ENCODE measurements around the gene DCTN4. TPM values are rescaled to one million over a fixed set of nuclear protein-coding genes. Genes with fewer than 3 reads are reported as not detected.

DCTN4 gene
- total RNA-seq, 1 experiment from 2014 or later, result 40.5 TPM

DNA sequence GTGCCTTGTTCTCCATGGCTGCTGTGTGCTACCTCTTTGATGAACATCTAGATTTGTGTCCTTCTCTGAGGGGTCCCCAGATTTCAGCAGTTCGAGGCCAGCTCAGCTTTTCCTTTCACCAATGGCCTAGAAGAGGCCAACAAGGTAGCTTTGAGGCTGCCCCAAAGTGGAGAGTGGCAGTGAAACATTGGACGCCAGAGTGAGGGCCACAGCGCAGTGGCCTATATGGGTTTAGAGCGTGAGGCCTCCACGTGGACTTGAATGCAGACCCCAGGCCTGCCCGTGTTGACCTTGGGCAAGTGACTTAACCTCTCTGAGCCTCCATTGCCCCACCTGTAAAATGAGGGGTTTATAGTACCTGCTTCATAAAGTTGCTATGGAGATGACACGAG, 85.9 kb downstream of the DCTN4 start:
- Histone ChIP-seq H3K79me2 (ENCODE audit: low read length) (no peaks in the 10 kb centered on the region), H3K27ac (ENCODE audit: low read length) (no peak overlapping the region), H4K20me1 (ENCODE audit: low read length) (no peaks in the 10 kb centered on the region), H3K4me2 (ENCODE audit: low read length) (peak overlapping the region; percentile 42), H3K4me1 (ENCODE audit: insufficient read depth, low read length) (peaks cover 11% of the 10 kb centered on the region; the same call in 1 of the 2 replicates), H3K4me3 (ENCODE audit: low read length) (peak overlapping the region; percentile 40; the same call in 1 of the 2 replicates), H2AFZ (ENCODE audit: low read length) (peak overlapping the region; percentile 56), H3K9ac (ENCODE audit: low read length) (no peak overlapping the region), H3F3A (ENCODE audit: low read length, unreplicated experiment) (no peaks in the 10 kb centered on the region), H3K27me3 (ENCODE audit: low read length) (no peaks in the 10 kb centered on the region), H3K9me3 (ENCODE audit: low read length) (no peaks in the 10 kb centered on the region), H3K9me2 (replicated peaks; ENCODE audit: low read length) (no peaks in the 10 kb centered on the region), H3K36me3 (ENCODE audit: low read depth, low read length) (no peaks in the 10 kb centered on the region)
- BruUV-seq (replicated peaks), result no TSS peak
- ChIA-PET POLR2A (ENCODE audit: unreplicated experiment) (no interaction called here), CTCF (no interaction called here)
- TF ChIP-seq EZH2phosphoT487 (IDR thresholded peaks at IDR 0.05; ENCODE audit: borderline replicate concordance, low read length), result no peak
- TF ChIP-seq CTCF (conservative IDR thresholded peaks at IDR 0.05; ENCODE audit: low read depth, low read length), result no peak
- TF ChIP-seq EZH2 (IDR thresholded peaks at IDR 0.05; ENCODE audit: low read length, unreplicated experiment), result no peak
- DNase-seq (no peak), ATAC-seq (no peak)
- intact Hi-C loops (cut with micrococcal nuclease), result no loop called here

GRCh38 chr5:150672237-150672883, 86.5 kb downstream of the DCTN4 start:
- Histone ChIP-seq H3K9me3 (ENCODE audit: low read length) (no peaks in the 10 kb centered on the region), H3K36me3 (ENCODE audit: low read depth, low read length) (no peaks in the 10 kb centered on the region), H3F3A (ENCODE audit: low read length, unreplicated experiment) (no peaks in the 10 kb centered on the region), H3K4me1 (ENCODE audit: insufficient read depth, low read length) (peaks cover 11% of the 10 kb centered on the region; the same call in 1 of the 2 replicates), H3K27me3 (ENCODE audit: low read length) (no peaks in the 10 kb centered on the region), H3K4me3 (ENCODE audit: low read length) (peak overlapping the region; percentile 40; the same call in 1 of the 2 replicates), H4K20me1 (ENCODE audit: low read length) (no peaks in the 10 kb centered on the region), H3K79me2 (ENCODE audit: low read length) (no peaks in the 10 kb centered on the region), H3K27ac (ENCODE audit: low read length) (no peak overlapping the region), H2AFZ (ENCODE audit: low read length) (peak overlapping the region; percentile 56), H3K9ac (ENCODE audit: low read length) (no peak overlapping the region), H3K4me2 (ENCODE audit: low read length) (peak overlapping the region; percentile 42), H3K9me2 (replicated peaks; ENCODE audit: low read length) (no peaks in the 10 kb centered on the region)
- ChIA-PET CTCF (no interaction called here), POLR2A (ENCODE audit: unreplicated experiment) (interaction anchor here (0.7 kb wide), 1 partner anchor 178 kb away, joined by 4 read pairs; no protein-coding TSS in a partner anchor)
- peak; percentile 29 for ATAC-seq
- no TSS peak for BruUV-seq (replicated peaks)
- peak; percentile 24 for DNase-seq
- intact Hi-C loops (cut with micrococcal nuclease), result no loop called here
- TF ChIP-seq EZH2 (IDR thresholded peaks at IDR 0.05; ENCODE audit: low read length, unreplicated experiment) (no peak), CTCF (conservative IDR thresholded peaks at IDR 0.05; ENCODE audit: low read depth, low read length) (no peak), EZH2phosphoT487 (IDR thresholded peaks at IDR 0.05; ENCODE audit: borderline replicate concordance, low read length) (no peak)

Measured in PC-3 (cell line).